Gastroesophageal sphincter (tissue), 3 donors: Measurements from ENCODE around the gene KRTAP10-3.

Experiments used
- CTCF ChIP-seq, 4 experiments: fragments of 200-600 bp in 2 of 4; fragments of 450-650 bp in 2 of 4; sonication (generic) in 1 of 4; IDR thresholded peaks; one replicate each; pipeline ENCODE4 v1.5.1; 2017 to 2019; ENCODE audit warnings: antibody characterized with exemption in 4 of 4, mild to moderate bottlenecking in 2 of 4, moderate library complexity in 2 of 4
- EP300 ChIP-seq: sonication (generic); formaldehyde crosslinking; IDR thresholded peaks from one replicate; pipeline ENCODE4 v1.6.1; 2017; ENCODE audit warnings: antibody characterized with exemption, mild to moderate bottlenecking
- POLR2A ChIP-seq, 2 donors: fragments of 450-650 bp; IDR thresholded peaks; one replicate each; pipeline ENCODE4 v1.6.1; 2017; ENCODE audit warnings: antibody characterized with exemption in 2 of 2, mild to moderate bottlenecking in 2 of 2, moderate library complexity in 1 of 2

- no peak for TF ChIP-seq CTCF (IDR thresholded peaks at IDR 0.05)
- no peak for TF ChIP-seq POLR2A (IDR thresholded peaks at IDR 0.05)
- TF ChIP-seq EP300, result no peak
Measured at GRCh38 chr21:44535963-44536362, 22.6 kb downstream of the KRTAP10-3 start.
